ENCODE data around the gene TRAPPC1.

Gene TRAPPC1

DNA sequence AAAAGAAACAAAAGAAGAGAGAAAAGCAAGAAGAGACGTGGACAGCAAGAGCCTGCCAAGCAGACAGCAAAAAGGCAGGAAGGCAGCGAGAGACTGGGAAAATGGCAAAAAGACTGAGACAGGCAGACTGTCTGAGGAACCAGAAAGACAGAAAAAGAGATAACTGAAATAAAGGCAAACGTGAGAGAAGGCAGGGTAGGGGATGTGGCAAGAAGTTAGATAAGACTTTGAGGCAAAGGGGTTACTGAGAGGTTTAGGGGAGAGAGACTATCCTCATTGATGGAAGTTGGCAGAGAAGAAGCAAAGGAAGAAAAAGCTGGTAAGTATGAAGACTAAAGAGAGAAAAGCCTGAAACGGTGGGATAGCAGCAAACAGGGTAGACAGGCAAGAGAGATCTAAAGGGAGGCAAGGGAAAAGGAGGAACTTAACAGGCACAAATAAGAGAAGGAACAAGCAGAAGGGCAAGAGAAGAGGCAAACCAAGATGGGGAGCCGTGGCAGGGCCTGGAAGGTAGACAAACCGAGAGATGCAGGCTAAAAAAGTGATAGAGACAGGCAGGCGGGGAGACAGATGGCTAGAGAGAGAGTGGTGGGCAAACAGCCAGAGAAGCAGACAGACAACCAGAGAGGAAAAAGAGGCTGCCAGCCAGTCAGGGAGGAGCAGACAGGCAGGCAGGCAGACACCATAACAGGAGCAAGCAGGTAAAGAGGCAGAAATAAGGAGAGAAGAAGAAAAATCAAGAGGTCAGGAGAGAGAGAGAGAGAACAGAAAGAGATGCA, 50.3 kb downstream of the TRAPPC1 start:
- no peak for DNase-seq (ENCODE audit: low read depth in 1 of 2, low spot score in 1 of 2)
